Panc1 (cell line): ENCODE results near the gene FOXM1. TPM values are rescaled to one million over a fixed set of nuclear protein-coding genes. Genes with fewer than 3 reads are reported as not detected.

Experiments
- ATAC-seq: fragments of 200-7000 bp; cut with Tn5 transposase; 2 replicates; pipeline ENCODE4 v1.9.1; 2020; ENCODE audit warnings: mild to moderate bottlenecking, moderate library complexity
- BruUV-seq: library from RNA; stranded (reverse); fragments of 400-500 nt; replicated peaks from 2 replicates; lab custom pipeline; 2021; lab: Mats Ljungman, UMichigan
- CTCF ChIA-PET: fragments of 300-600 bp; sonication (Branson Sonifier 250); formaldehyde crosslinking; loops from one replicate; lab custom pipeline; 2022; ENCODE audit warnings: antibody characterized with exemption; lab: Charles Lee
- POLR2A ChIA-PET: fragments of 300-600 bp; sonication (Branson Sonifier 250); formaldehyde crosslinking; loops from one replicate; lab custom pipeline; 2022; ENCODE audit warnings: antibody characterized with exemption; lab: Charles Lee
- DNase-seq: peaks from one replicate; pipeline ENCODE4 v3.0.0-alpha.2; 2010; ENCODE audit warnings: low read depth, low spot score
- H3K27ac ChIP-seq: 2 replicates; pipeline ENCODE4 v1.5.1; 2011; ENCODE audit warnings: mild to moderate bottlenecking, low read length, inconsistent platforms
- H3K27me3 ChIP-seq: fragments of 200-500 bp; sonication (Bioruptor generic); 2 replicates; pipeline ENCODE4 v1.6.0; 2014; ENCODE audit warnings: low read length, inconsistent platforms; ENCODE audit not compliant: control insufficient read depth, insufficient read depth
- H3K36me3 ChIP-seq: fragments of 200-500 bp; sonication (Bioruptor generic); 2 replicates; pipeline ENCODE4 v1.5.1; 2014; ENCODE audit warnings: inconsistent platforms, mild to moderate bottlenecking, low read length, moderate library complexity; ENCODE audit not compliant: control insufficient read depth, insufficient read depth
- H3K4me1 ChIP-seq: 2 replicates; pipeline ENCODE4 v1.5.1; 2011; ENCODE audit warnings: inconsistent platforms, mild to moderate bottlenecking, low read length, moderate library complexity; ENCODE audit not compliant: control insufficient read depth, insufficient read depth
- H3K4me3 ChIP-seq, 2 experiments: 2 replicates each; pipeline ENCODE4 v1.5.1; 2011 to 2012; ENCODE audit warnings: low read depth in 2 of 2, low read length in 2 of 2, mild to moderate bottlenecking in 2 of 2, inconsistent platforms in 1 of 2, moderate library complexity in 1 of 2
- H3K9me3 ChIP-seq: fragments of 200-500 bp; sonication (Bioruptor generic); 2 replicates; pipeline ENCODE4 v1.5.1; 2014; ENCODE audit warnings: low read depth, mild to moderate bottlenecking, inconsistent platforms, low read length, moderate library complexity; ENCODE audit not compliant: control insufficient read depth, insufficient read depth
- POLR2AphosphoS5 ChIP-seq: IDR thresholded peaks from 2 replicates; pipeline ENCODE4 v1.6.1; 2012; ENCODE audit warnings: mild to moderate bottlenecking, low read depth, low read length, moderate library complexity
- SIN3A ChIP-seq: IDR thresholded peaks from 2 replicates; pipeline ENCODE4 v1.6.1; 2012; ENCODE audit warnings: low read depth, mild to moderate bottlenecking, low read length, moderate library complexity, borderline replicate concordance; ENCODE audit not compliant: insufficient read depth
- TCF7L2 ChIP-seq: IDR thresholded peaks from 2 replicates; pipeline ENCODE4 v1.6.1; 2011; ENCODE audit warnings: mild to moderate bottlenecking, low read depth, low read length, inconsistent platforms
- in situ Hi-C: cut with HindIII; loops from 2 replicates; pipeline ENCODE4 v1.10.0; 2016; ENCODE audit warnings: low sequenced_read_pairs, low pct_unique_long_range_greater_than_20kb
- intact Hi-C: fragments of 100-400 bp; cut with micrococcal nuclease; formaldehyde crosslinking; loops from one replicate; pipeline ENCODE4 v1.10.0; 2022; ENCODE audit not compliant: unreplicated experiment
- total RNA-seq: library from RNA; stranded (reverse); gene quantifications from one replicate; pipeline ENCODE4 v1.2.1, GENCODE V29; 2021; ENCODE audit not compliant: unreplicated experiment
- TF ChIP-seq, protein P1 (sequence below): fragments of 450-650 bp; IDR thresholded peaks from 2 replicates; pipeline ENCODE4 v1.5.1; 2017; ENCODE audit warnings: mild to moderate bottlenecking
- TF ChIP-seq, protein P2 (sequence below), 2 experiments: IDR thresholded peaks; 2 replicates each; pipeline ENCODE4 v1.6.1; 2011 to 2012; ENCODE audit warnings: low read depth in 2 of 2, control low read depth in 1 of 2, low read length in 1 of 2, mild to moderate bottlenecking in 1 of 2, moderate library complexity in 1 of 2; ENCODE audit not compliant: insufficient read depth in 1 of 2

FOXM1 gene
- total RNA-seq, 1 experiment from 2014 or later, result 71.2 TPM

- Histone ChIP-seq H3K27ac (no peak overlapping the region), H3K4me3 (no peak overlapping the region), H3K4me1 (no peaks in the 10 kb centered on the region), H3K9me3 (no peaks in the 10 kb centered on the region), H3K36me3 (peaks cover 7% of the 10 kb centered on the region; the same call in 1 of the 2 replicates), H3K27me3 (no peaks in the 10 kb centered on the region)
- ATAC-seq (no peak), DNase-seq (no peak)
- CTCF ChIA-PET, result no interaction called here
- intact Hi-C loops, result no loop called here
- in situ Hi-C loops, result no loop called here
- TF ChIP-seq, protein P1, sequence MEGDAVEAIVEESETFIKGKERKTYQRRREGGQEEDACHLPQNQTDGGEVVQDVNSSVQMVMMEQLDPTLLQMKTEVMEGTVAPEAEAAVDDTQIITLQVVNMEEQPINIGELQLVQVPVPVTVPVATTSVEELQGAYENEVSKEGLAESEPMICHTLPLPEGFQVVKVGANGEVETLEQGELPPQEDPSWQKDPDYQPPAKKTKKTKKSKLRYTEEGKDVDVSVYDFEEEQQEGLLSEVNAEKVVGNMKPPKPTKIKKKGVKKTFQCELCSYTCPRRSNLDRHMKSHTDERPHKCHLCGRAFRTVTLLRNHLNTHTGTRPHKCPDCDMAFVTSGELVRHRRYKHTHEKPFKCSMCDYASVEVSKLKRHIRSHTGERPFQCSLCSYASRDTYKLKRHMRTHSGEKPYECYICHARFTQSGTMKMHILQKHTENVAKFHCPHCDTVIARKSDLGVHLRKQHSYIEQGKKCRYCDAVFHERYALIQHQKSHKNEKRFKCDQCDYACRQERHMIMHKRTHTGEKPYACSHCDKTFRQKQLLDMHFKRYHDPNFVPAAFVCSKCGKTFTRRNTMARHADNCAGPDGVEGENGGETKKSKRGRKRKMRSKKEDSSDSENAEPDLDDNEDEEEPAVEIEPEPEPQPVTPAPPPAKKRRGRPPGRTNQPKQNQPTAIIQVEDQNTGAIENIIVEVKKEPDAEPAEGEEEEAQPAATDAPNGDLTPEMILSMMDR, result no peak
- TF ChIP-seq, protein P2, sequence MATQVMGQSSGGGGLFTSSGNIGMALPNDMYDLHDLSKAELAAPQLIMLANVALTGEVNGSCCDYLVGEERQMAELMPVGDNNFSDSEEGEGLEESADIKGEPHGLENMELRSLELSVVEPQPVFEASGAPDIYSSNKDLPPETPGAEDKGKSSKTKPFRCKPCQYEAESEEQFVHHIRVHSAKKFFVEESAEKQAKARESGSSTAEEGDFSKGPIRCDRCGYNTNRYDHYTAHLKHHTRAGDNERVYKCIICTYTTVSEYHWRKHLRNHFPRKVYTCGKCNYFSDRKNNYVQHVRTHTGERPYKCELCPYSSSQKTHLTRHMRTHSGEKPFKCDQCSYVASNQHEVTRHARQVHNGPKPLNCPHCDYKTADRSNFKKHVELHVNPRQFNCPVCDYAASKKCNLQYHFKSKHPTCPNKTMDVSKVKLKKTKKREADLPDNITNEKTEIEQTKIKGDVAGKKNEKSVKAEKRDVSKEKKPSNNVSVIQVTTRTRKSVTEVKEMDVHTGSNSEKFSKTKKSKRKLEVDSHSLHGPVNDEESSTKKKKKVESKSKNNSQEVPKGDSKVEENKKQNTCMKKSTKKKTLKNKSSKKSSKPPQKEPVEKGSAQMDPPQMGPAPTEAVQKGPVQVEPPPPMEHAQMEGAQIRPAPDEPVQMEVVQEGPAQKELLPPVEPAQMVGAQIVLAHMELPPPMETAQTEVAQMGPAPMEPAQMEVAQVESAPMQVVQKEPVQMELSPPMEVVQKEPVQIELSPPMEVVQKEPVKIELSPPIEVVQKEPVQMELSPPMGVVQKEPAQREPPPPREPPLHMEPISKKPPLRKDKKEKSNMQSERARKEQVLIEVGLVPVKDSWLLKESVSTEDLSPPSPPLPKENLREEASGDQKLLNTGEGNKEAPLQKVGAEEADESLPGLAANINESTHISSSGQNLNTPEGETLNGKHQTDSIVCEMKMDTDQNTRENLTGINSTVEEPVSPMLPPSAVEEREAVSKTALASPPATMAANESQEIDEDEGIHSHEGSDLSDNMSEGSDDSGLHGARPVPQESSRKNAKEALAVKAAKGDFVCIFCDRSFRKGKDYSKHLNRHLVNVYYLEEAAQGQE (IDR thresholded peaks at IDR 0.05; ENCODE audit: insufficient read depth in 1 of 2, low read depth in 2 of 2, low read length in 1 of 2), result no peak
- TF ChIP-seq TCF7L2, result no peak
- TF ChIP-seq POLR2AphosphoS5, result no peak
- no peak for TF ChIP-seq SIN3A
- POLR2A ChIA-PET, result interaction anchor here (0.7 kb wide), 1 partner anchor 447 kb away, joined by 4 read pairs; no protein-coding TSS in a partner anchor
- BruUV-seq, result no TSS peak
These were observed 46.1 kb upstream of the FOXM1 start for GRCh38 chr12:2923057-2923456.

DNA sequence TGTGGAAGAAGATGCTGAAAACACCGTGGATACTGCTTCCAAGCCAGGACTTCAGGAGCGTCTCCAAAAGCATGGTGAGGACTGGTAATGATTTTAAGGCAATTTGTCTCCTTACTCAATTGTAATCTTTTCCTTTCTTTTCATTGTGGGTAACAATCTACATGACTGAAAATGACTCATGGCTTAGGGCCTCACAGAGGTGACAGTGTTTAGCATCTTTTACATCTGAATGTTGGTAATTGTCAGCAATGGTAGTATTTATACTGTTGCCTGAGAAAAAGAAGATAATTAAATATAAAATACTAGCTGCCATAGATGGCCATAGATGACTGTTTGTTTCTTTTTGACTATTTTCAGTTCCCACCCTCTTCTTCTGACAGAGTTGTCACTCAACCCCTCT lies 45.4 kb upstream of the FOXM1 start:
- POLR2A ChIA-PET, result no interaction called here
- CTCF ChIA-PET, result no interaction called here
- in situ Hi-C loops, result no loop called here
- no peak for ATAC-seq
- H3K9me3 ChIP-seq, result no peaks in the 10 kb centered on the region
- BruUV-seq, result no TSS peak
- no peak for DNase-seq
- H3K4me1 ChIP-seq, result no peaks in the 10 kb centered on the region
- intact Hi-C loops, result no loop called here
- H3K4me3 ChIP-seq, result no peak overlapping the region
- no peak overlapping the region for H3K27ac ChIP-seq
- TF ChIP-seq POLR2AphosphoS5 (no peak), TCF7L2 (no peak), SIN3A (no peak)
- TF ChIP-seq, protein P1, result no peak
- TF ChIP-seq, protein P2 (IDR thresholded peaks at IDR 0.05; ENCODE audit: insufficient read depth in 1 of 2, low read depth in 2 of 2, low read length in 1 of 2), result no peak
- H3K36me3 ChIP-seq, result peaks cover 7% of the 10 kb centered on the region; the same call in 1 of the 2 replicates
- no peaks in the 10 kb centered on the region for H3K27me3 ChIP-seq
